IMR-90 (cell line): ENCODE measurements around the gene MTHFSD. TPM values are rescaled to one million over a fixed set of nuclear protein-coding genes. Genes with fewer than 3 reads are reported as not detected.

Source experiments
- ATAC-seq: fragments of 200-7000 bp; cut with Tn5 transposase; 2 replicates; pipeline ENCODE4 v1.9.1; 2020; ENCODE audit warnings: low read depth, mild to moderate bottlenecking, moderate library complexity
- BruUV-seq: library from RNA; stranded (reverse); fragments of 400-500 nt; replicated peaks from 2 replicates; lab custom pipeline; 2021; lab: Mats Ljungman, UMichigan
- CTCF ChIA-PET: fragments of 300-600 bp; formaldehyde crosslinking; extraction: SDS; loops from one replicate; lab custom pipeline; 2021; ENCODE audit warnings: antibody characterized with exemption; lab: Yijun Ruan, JAX
- POLR2A ChIA-PET: fragments of 300-600 bp; sonication (Branson Sonifier 250); formaldehyde crosslinking; loops from one replicate; lab custom pipeline; 2022; ENCODE audit warnings: antibody characterized with exemption; ENCODE audit not compliant: unreplicated experiment; lab: Charles Lee
- DNase-seq: peaks from one replicate; pipeline ENCODE4 v3.0.0; 2013
- H2AFZ ChIP-seq: replicated peaks from 2 replicates; pipeline ENCODE3; 2013; ENCODE audit warnings: low read length, mild to moderate bottlenecking; ENCODE audit not compliant: poor library complexity
- H2AK5ac ChIP-seq: 2 replicates; pipeline ENCODE4 v1.6.1; 2013; ENCODE audit warnings: low read depth, low read length, inconsistent platforms
- H2AK9ac ChIP-seq: replicated peaks from 2 replicates; pipeline ENCODE3; 2013; ENCODE audit warnings: mild to moderate bottlenecking, low read depth, low read length, moderate library complexity; ENCODE audit not compliant: poor library complexity
- H2BK120ac ChIP-seq: 2 replicates; pipeline ENCODE4 v1.6.1; 2013; ENCODE audit warnings: low read depth, low read length, inconsistent platforms
- H2BK15ac ChIP-seq: 3 replicates; pipeline ENCODE4 v1.6.1; 2013; ENCODE audit warnings: low read depth, low read length, inconsistent platforms
- H2BK20ac ChIP-seq: 2 replicates; pipeline ENCODE4 v1.6.1; 2013; ENCODE audit warnings: low read depth, mild to moderate bottlenecking, inconsistent platforms, low read length, moderate library complexity
- H2BK5ac ChIP-seq: 2 replicates; pipeline ENCODE4 v1.6.1; 2013; ENCODE audit warnings: mild to moderate bottlenecking, low read depth, low read length, inconsistent platforms; ENCODE audit not compliant: poor library complexity, severe bottlenecking
- H3K14ac ChIP-seq: replicated peaks from 2 replicates; pipeline ENCODE4 v1.6.1; 2013; ENCODE audit warnings: low read depth, low read length, inconsistent platforms
- H3K18ac ChIP-seq: 2 replicates; pipeline ENCODE4 v1.6.1; 2013; ENCODE audit warnings: low read depth, low read length, control low read depth
- H3K23ac ChIP-seq: 2 replicates; pipeline ENCODE4 v1.6.1; 2013; ENCODE audit warnings: low read depth, low read length, inconsistent platforms
- H3K27ac ChIP-seq: 2 replicates; pipeline ENCODE4 v1.5.1; 2013; ENCODE audit warnings: mild to moderate bottlenecking, control low read depth, low read length; ENCODE audit not compliant: insufficient read depth
- H3K27me3 ChIP-seq: 2 replicates; pipeline ENCODE4 v1.6.1; 2013; ENCODE audit warnings: low read length; ENCODE audit not compliant: control insufficient read depth, insufficient read depth
- H3K36me3 ChIP-seq: 2 replicates; pipeline ENCODE4 v1.6.1; 2013; ENCODE audit warnings: low read length, mixed read lengths; ENCODE audit not compliant: control insufficient read depth, insufficient read depth
- H3K4ac ChIP-seq: 2 replicates; pipeline ENCODE4 v1.6.1; 2013; ENCODE audit warnings: low read depth, low read length, inconsistent platforms
- H3K4me1 ChIP-seq: 2 replicates; pipeline ENCODE4 v1.6.1; 2013; ENCODE audit warnings: low read length, mixed read lengths; ENCODE audit not compliant: control insufficient read depth, insufficient read depth
- H3K4me2 ChIP-seq: 2 replicates; pipeline ENCODE4 v1.6.1; 2013; ENCODE audit warnings: low read depth, mild to moderate bottlenecking, control low read depth, low read length, moderate library complexity
- H3K4me3 ChIP-seq: 2 replicates; pipeline ENCODE4 v1.5.1; 2013; ENCODE audit warnings: low read depth, mild to moderate bottlenecking, control low read depth, low read length, moderate library complexity; ENCODE audit not compliant: insufficient read depth
- H3K56ac ChIP-seq: 2 replicates; pipeline ENCODE4 v1.6.1; 2013; ENCODE audit warnings: low read length, inconsistent platforms; ENCODE audit not compliant: insufficient read depth; ENCODE audit errors: extremely low read depth
- H3K79me1 ChIP-seq, 2 experiments: 2 replicates each; pipeline ENCODE4 v1.6.1; 2013; ENCODE audit warnings: low read length in 2 of 2, inconsistent platforms in 1 of 2, low read depth in 1 of 2
- H3K9ac ChIP-seq: 2 replicates; pipeline ENCODE4 v1.6.1; 2013; ENCODE audit warnings: low read depth, low read length, control low read depth
- H3K9me1 ChIP-seq: 2 replicates; pipeline ENCODE4 v1.6.1; 2013; ENCODE audit warnings: low read length, inconsistent platforms; ENCODE audit not compliant: insufficient read depth
- H3K9me3 ChIP-seq: 2 replicates; pipeline ENCODE4 v1.6.1; 2013; ENCODE audit warnings: low read length; ENCODE audit not compliant: control insufficient read depth, insufficient read depth
- H4K20me1 ChIP-seq: 2 replicates; pipeline ENCODE4 v1.6.1; 2013; ENCODE audit warnings: low read length, inconsistent platforms; ENCODE audit not compliant: insufficient read depth
- H4K5ac ChIP-seq: 2 replicates; pipeline ENCODE4 v1.6.1; 2013; ENCODE audit warnings: mild to moderate bottlenecking, low read depth, low read length, control low read depth
- H4K8ac ChIP-seq, 2 experiments: 2 replicates each; pipeline ENCODE4 v1.6.1; 2013; ENCODE audit warnings: low read depth in 2 of 2, low read length in 2 of 2, control low read depth in 1 of 2, inconsistent platforms in 1 of 2
- H4K91ac ChIP-seq: 2 replicates; pipeline ENCODE4 v1.6.1; 2013; ENCODE audit warnings: low read depth, low read length, inconsistent platforms; ENCODE audit not compliant: insufficient read depth
- ELK1 ChIP-seq: fragments of 150-350 bp; IDR thresholded peaks from 2 replicates; pipeline ENCODE4 v1.6.1; 2016; ENCODE audit warnings: low read depth, mild to moderate bottlenecking, low read length, moderate library complexity, borderline replicate concordance
- POLR2A ChIP-seq: IDR thresholded peaks from 2 replicates; pipeline ENCODE4 v1.6.1; 2012; ENCODE audit warnings: mild to moderate bottlenecking, low read depth, low read length
- RAD21 ChIP-seq: IDR thresholded peaks from 2 replicates; pipeline ENCODE4 v1.6.1; 2012; ENCODE audit warnings: low read length, improper control_type of control experiment
- WGBS, 2 experiments: methylation state at CpG; one replicate each; pipeline versions ENCODE4 v1.1.5 to v1.1.7; 2013; ENCODE audit warnings: missing lambda C conversion rate in 2 of 2; ENCODE audit not compliant: insufficient read length in 1 of 2; ENCODE audit errors: extremely low coverage in 2 of 2; 5-methylcytosine and 5-hydroxymethylcytosine counted together
- dilution Hi-C: fragments of 300-500 bp; cut with HindIII; formaldehyde crosslinking; loops from one replicate; pipeline ENCODE4 v1.14.3; 2018; ENCODE audit warnings: low sequenced_read_pairs; ENCODE audit not compliant: unreplicated experiment
- in situ Hi-C: fragments of 300-500 bp; cut with MboI; formaldehyde crosslinking; loops from 3 replicates; pipeline ENCODE4 v1.14.3; 2019; ENCODE audit warnings: low sequenced_read_pairs, inconsistent platforms, mixed read lengths
- intact Hi-C: fragments of 100-400 bp; cut with micrococcal nuclease; formaldehyde crosslinking; loops from 2 replicates; pipeline ENCODE4 v1.10.0; 2022
- polyA plus RNA-seq, 3 experiments: library from polyadenylated mRNA; depleted of rRNA; stranded (reverse); fragments of >200 nt; gene quantifications; 2 replicates each; pipeline ENCODE4 v1.2.3, GENCODE V29; 2012; ENCODE audit warnings: low replicate concordance in 1 of 3
- total RNA-seq: library from RNA; depleted of rRNA; stranded (reverse); fragments of >200 nt; gene quantifications from 2 replicates; pipeline ENCODE4 v1.2.3, GENCODE V29; 2012

The MTHFSD gene
- total and polyA plus RNA-seq, 2 of the 4 experiments (the other 2 are of a cell fraction): 8.2 to 16.8 TPM

- DNase-seq: no peak
- Histone ChIP-seq H2BK5ac (no peak overlapping the region), H3K18ac (no peak overlapping the region), H2BK15ac (no peak overlapping the region), H3K36me3 (no peaks in the 10 kb centered on the region), H3K4ac (no peak overlapping the region; the same call in 1 of the 2 replicates), H3K9me1 (peaks cover 7% of the 10 kb centered on the region), H2AK5ac (no peak overlapping the region), H3K23ac (no peak overlapping the region), H3K9me3 (no peaks in the 10 kb centered on the region), H3K4me3 (no peak overlapping the region), H3K56ac (no peak overlapping the region), H4K91ac (no peak overlapping the region), H3K14ac (no peak overlapping the region), H2AK9ac (no peak overlapping the region), H4K5ac (no peak overlapping the region), H3K4me2 (no peak overlapping the region), H2AFZ (peak overlapping the region; percentile 70), H3K27ac (no peak overlapping the region), H3K9ac (no peak overlapping the region), H3K4me1 (peaks cover 7% of the 10 kb centered on the region; the same call in 1 of the 2 replicates), H3K79me1 (peaks cover 12 to 20% of the 10 kb centered on the region in 2 experiments; a peak in 3 of 4 replicates), H4K20me1 (no peaks in the 10 kb centered on the region), H2BK20ac (no peak overlapping the region), H2BK120ac (no peak overlapping the region), H4K8ac (no peak overlapping the region), H3K27me3 (no peaks in the 10 kb centered on the region)
- in situ Hi-C loops: no loop called here
- TF ChIP-seq POLR2A: no peak
- TF ChIP-seq ELK1: no peak
- no peak for TF ChIP-seq RAD21
- CTCF ChIA-PET: interaction anchor here (0.5 to 0.6 kb wide), 2 partner anchors 12 to 701 kb away, joined by 3 read pairs; no protein-coding TSS in a partner anchor
- 74% methylated on average over 23 of the region's 28 CpGs; no CpG with 5 or more reads in 1 of the 2 experiments for WGBS, 2 experiments
- no TSS peak for BruUV-seq
- dilution Hi-C loops: no loop called here
- POLR2A ChIA-PET: interaction anchor here (0.7 kb wide), 1 partner anchor 611 kb away, joined by 3 read pairs; no protein-coding TSS in a partner anchor
- intact Hi-C loops: no loop called here
- ATAC-seq: no peak
Observed at GRCh38 chr16:86558355-86559193, 3.5 kb upstream of the MTHFSD start.
